Mesenchymal stem cell (in vitro differentiated cells and primary cell): Measurements from ENCODE around the gene AFF2.

Source experiments
- DNase-seq: peaks from one replicate; pipeline ENCODE4 v3.0.0-alpha.2; 2013
- H2AFZ ChIP-seq: one replicate; pipeline ENCODE4 v1.6.1; 2013; ENCODE audit warnings: low read depth, mild to moderate bottlenecking, control low read depth, inconsistent platforms, low read length, moderate library complexity
- H2AK5ac ChIP-seq: 2 replicates; pipeline ENCODE4 v1.6.1; 2013; ENCODE audit warnings: low read length, moderate library complexity, mild to moderate bottlenecking, inconsistent platforms; ENCODE audit not compliant: severe bottlenecking
- H2BK120ac ChIP-seq: one replicate; pipeline ENCODE4 v1.6.1; 2013; ENCODE audit warnings: low read depth, mild to moderate bottlenecking, inconsistent platforms, low read length, moderate library complexity
- H2BK12ac ChIP-seq, 2 experiments: one replicate each; pipeline ENCODE4 v1.6.1; 2013; ENCODE audit warnings: inconsistent platforms in 2 of 2, low read length in 2 of 2, mild to moderate bottlenecking in 2 of 2, moderate library complexity in 2 of 2, control low read depth in 1 of 2
- H2BK15ac ChIP-seq: one replicate; pipeline ENCODE4 v1.6.1; 2013; ENCODE audit warnings: mild to moderate bottlenecking, low read depth, inconsistent platforms; ENCODE audit not compliant: poor library complexity, severe bottlenecking
- H2BK5ac ChIP-seq: 2 replicates; pipeline ENCODE4 v1.6.1; 2013; ENCODE audit warnings: low read depth, mild to moderate bottlenecking, low read length, control low read depth, inconsistent platforms; ENCODE audit not compliant: poor library complexity, severe bottlenecking
- H3K14ac ChIP-seq, 2 experiments: one replicate each; pipeline ENCODE4 v1.6.1; 2013; ENCODE audit warnings: inconsistent platforms in 2 of 2, low read length in 2 of 2, control low read depth in 1 of 2, mild to moderate bottlenecking in 1 of 2, moderate library complexity in 1 of 2
- H3K18ac ChIP-seq, 2 experiments: one replicate each; pipeline ENCODE4 v1.6.1; 2013; ENCODE audit warnings: inconsistent platforms in 2 of 2, low read length in 2 of 2, control low read depth in 1 of 2, low read depth in 1 of 2, mild to moderate bottlenecking in 1 of 2
- H3K23ac ChIP-seq, 2 experiments: one replicate each; pipeline ENCODE4 v1.6.1; 2013; ENCODE audit warnings: inconsistent platforms in 2 of 2, low read length in 2 of 2, mild to moderate bottlenecking in 2 of 2, moderate library complexity in 2 of 2, control low read depth in 1 of 2
- H3K27ac ChIP-seq: 2 replicates; pipeline ENCODE4 v1.5.1; 2013; ENCODE audit warnings: mild to moderate bottlenecking, moderate library complexity, low read length, control low read depth, inconsistent platforms; ENCODE audit not compliant: poor library complexity, severe bottlenecking
- H3K27me3 ChIP-seq, 2 experiments: 2 replicates each; pipeline versions ENCODE4 v1.6.1 to v1.7.0; 2013; ENCODE audit warnings: low read length in 2 of 2, mild to moderate bottlenecking in 2 of 2, moderate library complexity in 2 of 2, control low read depth in 1 of 2, inconsistent platforms in 1 of 2; ENCODE audit not compliant: control insufficient read depth in 1 of 2, insufficient read depth in 1 of 2
- H3K36me3 ChIP-seq, 2 experiments: 2 replicates each; pipeline versions ENCODE4 v1.6.1 to v1.7.0; 2013; ENCODE audit warnings: low read length in 2 of 2, control low read depth in 1 of 2, inconsistent platforms in 1 of 2, low read depth in 1 of 2, mild to moderate bottlenecking in 1 of 2; ENCODE audit not compliant: insufficient read depth in 2 of 2, control insufficient read depth in 1 of 2
- H3K4ac ChIP-seq, 2 experiments: one replicate each; pipeline ENCODE4 v1.6.1; 2013; ENCODE audit warnings: inconsistent platforms in 2 of 2, low read length in 2 of 2, mild to moderate bottlenecking in 2 of 2, moderate library complexity in 2 of 2, control low read depth in 1 of 2, low read depth in 1 of 2
- H3K4me1 ChIP-seq: 2 replicates; pipeline ENCODE4 v1.6.1; 2013; ENCODE audit warnings: low read depth, low read length, control low read depth; ENCODE audit not compliant: control insufficient read depth, insufficient read depth
- H3K4me2 ChIP-seq: 2 replicates; pipeline ENCODE4 v1.6.1; 2013; ENCODE audit warnings: low read length, mild to moderate bottlenecking, inconsistent platforms; ENCODE audit not compliant: poor library complexity, severe bottlenecking
- H3K4me3 ChIP-seq, 2 experiments: 2 replicates each; pipeline versions ENCODE4 v1.5.1 to v1.7.0; 2013; ENCODE audit warnings: low read length in 2 of 2, mild to moderate bottlenecking in 2 of 2, control low read depth in 1 of 2, low read depth in 1 of 2; ENCODE audit not compliant: insufficient read depth in 1 of 2
- H3K79me1 ChIP-seq: replicated peaks from 2 replicates; pipeline ENCODE4 v1.6.1; 2013; ENCODE audit warnings: mild to moderate bottlenecking, control low read depth, low read length, inconsistent platforms; ENCODE audit not compliant: poor library complexity, severe bottlenecking
- H3K9ac ChIP-seq: 2 replicates; pipeline ENCODE4 v1.7.0; 2013; ENCODE audit warnings: mild to moderate bottlenecking, low read length, moderate library complexity
- H3K9me3 ChIP-seq: 2 replicates; pipeline ENCODE4 v1.7.0; 2013; ENCODE audit warnings: mild to moderate bottlenecking, low read length; ENCODE audit not compliant: control insufficient read depth
- H4K8ac ChIP-seq: one replicate; pipeline ENCODE4 v1.6.1; 2013; ENCODE audit warnings: inconsistent platforms, mild to moderate bottlenecking, low read length, moderate library complexity
- H4K91ac ChIP-seq: one replicate; pipeline ENCODE4 v1.6.1; 2013; ENCODE audit warnings: mild to moderate bottlenecking, low read length, inconsistent platforms
- WGBS: methylation state at CpG from one replicate; pipeline ENCODE4 v1.1.7; 2013; ENCODE audit warnings: mixed read lengths; 5-methylcytosine and 5-hydroxymethylcytosine counted together

The AFF2 gene

DNA sequence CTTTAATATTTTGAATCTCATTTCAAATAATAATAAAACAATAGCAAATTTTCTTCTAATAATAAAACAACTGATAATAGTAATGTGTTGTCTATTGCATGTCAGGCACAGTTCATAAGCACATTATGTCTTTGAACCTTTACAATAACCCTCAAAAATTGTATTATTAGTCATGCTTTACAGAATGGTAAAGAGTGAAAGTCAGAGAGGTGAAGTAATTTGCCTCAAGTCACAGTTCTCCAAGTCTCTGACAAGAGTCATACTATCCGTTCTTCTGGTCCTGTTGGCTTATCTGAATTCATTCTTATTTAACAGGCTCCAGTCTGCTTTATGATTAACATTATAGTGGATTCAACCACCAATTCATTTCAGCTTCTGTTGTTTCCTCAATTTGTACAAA lies 313.0 kb downstream of the AFF2 start:
- H2AFZ ChIP-seq: no peak overlapping the region
- no peaks in the 10 kb centered on the region for H3K36me3 ChIP-seq
- H3K14ac ChIP-seq: no peak overlapping the region
- H3K18ac ChIP-seq: no peak overlapping the region
- H3K4me1 ChIP-seq: no peaks in the 10 kb centered on the region
- no peak overlapping the region for H2BK5ac ChIP-seq
- no peak for DNase-seq
- no peak overlapping the region for H3K4me2 ChIP-seq
- no peaks in the 10 kb centered on the region for H3K9me3 ChIP-seq
- H2BK12ac ChIP-seq: no peak overlapping the region
- no peak overlapping the region for H3K27ac ChIP-seq
- WGBS: no CpG with 5 or more reads among the region's 1 CpG
- H3K23ac ChIP-seq: no peak overlapping the region
- H4K8ac ChIP-seq: no peak overlapping the region
- no peak overlapping the region for H2BK120ac ChIP-seq
- no peaks in the 10 kb centered on the region for H3K27me3 ChIP-seq
- no peak overlapping the region for H2AK5ac ChIP-seq
- no peaks in the 10 kb centered on the region for H3K79me1 ChIP-seq
- H3K4ac ChIP-seq: no peak overlapping the region
- H4K91ac ChIP-seq: no peak overlapping the region
- no peak overlapping the region for H2BK15ac ChIP-seq
- H3K4me3 ChIP-seq: no peak overlapping the region
- no peak overlapping the region for H3K9ac ChIP-seq

DNA sequence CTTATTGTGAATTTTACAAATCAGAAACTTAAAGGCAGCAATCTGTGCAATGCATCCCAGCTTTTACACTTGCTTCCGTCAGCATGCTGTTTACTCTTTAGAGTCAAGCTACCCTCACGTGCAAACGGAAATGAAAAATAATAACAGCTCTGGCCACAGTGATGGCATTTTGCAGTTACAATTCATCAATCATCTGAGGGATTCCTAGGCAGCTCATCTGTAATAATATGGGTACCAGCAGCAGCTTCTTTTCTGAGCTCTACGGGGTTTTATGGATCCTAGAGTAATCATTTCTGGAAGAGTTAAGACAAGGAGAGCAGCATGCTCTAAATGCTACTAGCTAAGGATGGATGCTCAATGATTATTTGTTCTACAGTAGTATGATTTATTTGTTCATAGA lies 313.6 kb downstream of the AFF2 start:
- WGBS: 69% methylated on average over 4 of the region's 4 CpGs
- no peaks in the 10 kb centered on the region for H3K9me3 ChIP-seq

DNA sequence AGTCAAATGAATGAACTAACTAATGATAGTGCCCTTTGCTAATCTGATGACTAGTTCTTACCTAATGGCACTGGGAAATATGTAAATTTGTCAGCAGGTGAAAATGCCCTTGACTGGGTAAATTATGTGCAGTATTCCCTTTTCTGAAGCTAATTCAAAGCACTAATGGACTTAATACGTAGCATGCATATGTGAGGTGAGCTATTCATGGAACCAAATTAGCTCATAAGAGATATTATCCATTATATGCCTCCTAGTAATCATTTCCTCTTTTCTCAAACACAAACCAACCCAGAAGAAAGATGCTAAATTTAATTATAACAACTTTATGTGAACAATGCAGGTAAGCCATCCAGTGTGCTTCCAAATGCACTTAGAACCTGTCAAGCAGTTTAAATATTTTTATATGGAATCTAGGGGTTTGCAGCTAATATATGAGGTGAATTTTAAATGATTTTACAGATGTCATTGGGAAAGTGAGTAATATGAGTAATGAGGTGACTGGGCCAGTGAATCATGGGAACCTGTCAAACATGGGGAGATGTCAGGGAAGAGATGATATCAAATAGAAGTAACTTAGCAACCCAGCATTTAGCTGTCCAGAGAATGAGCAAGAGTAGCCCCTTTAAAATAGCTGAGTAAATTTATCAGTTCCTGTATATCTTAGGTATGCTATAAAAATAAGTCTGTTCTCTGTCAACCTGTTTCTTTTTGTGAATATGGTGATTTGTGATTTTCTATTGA lies 315.0 kb downstream of the AFF2 start:
- no peak overlapping the region for H3K4me2 ChIP-seq
- no peak overlapping the region for H2AK5ac ChIP-seq
- no peak overlapping the region for H2BK120ac ChIP-seq
- H2BK5ac ChIP-seq: no peak overlapping the region
- no peak overlapping the region for H2AFZ ChIP-seq
- no peaks in the 10 kb centered on the region for H3K4me1 ChIP-seq
- H3K4me3 ChIP-seq: no peak overlapping the region
- H3K36me3 ChIP-seq: no peaks in the 10 kb centered on the region
- WGBS: no CpG with 5 or more reads among the region's 1 CpG
- H3K27me3 ChIP-seq: no peaks in the 10 kb centered on the region
- no peak overlapping the region for H2BK15ac ChIP-seq
- no peak overlapping the region for H3K27ac ChIP-seq
- H4K91ac ChIP-seq: no peak overlapping the region
- H3K9ac ChIP-seq: no peak overlapping the region
- no peak overlapping the region for H3K18ac ChIP-seq
- no peak overlapping the region for H4K8ac ChIP-seq
- no peak overlapping the region for H3K23ac ChIP-seq
- DNase-seq: no peak
- H3K9me3 ChIP-seq: no peaks in the 10 kb centered on the region
- no peaks in the 10 kb centered on the region for H3K79me1 ChIP-seq
- H3K14ac ChIP-seq: no peak overlapping the region
- no peak overlapping the region for H2BK12ac ChIP-seq
- no peak overlapping the region for H3K4ac ChIP-seq

More for the DNA sequence above, 313.6 kb downstream of the AFF2 start:
- Histone ChIP-seq H2BK15ac (no peak overlapping the region), H3K23ac (no peak overlapping the region), H4K8ac (no peak overlapping the region), H2BK120ac (no peak overlapping the region), H3K27me3 (no peaks in the 10 kb centered on the region), H3K36me3 (no peaks in the 10 kb centered on the region), H3K4me3 (no peak overlapping the region), H2AK5ac (no peak overlapping the region), H3K79me1 (no peaks in the 10 kb centered on the region), H3K18ac (no peak overlapping the region), H3K14ac (no peak overlapping the region), H2AFZ (no peak overlapping the region), H3K4me2 (no peak overlapping the region), H3K9ac (no peak overlapping the region), H3K4me1 (no peaks in the 10 kb centered on the region), H3K4ac (no peak overlapping the region), H3K27ac (no peak overlapping the region), H2BK12ac (no peak overlapping the region), H4K91ac (no peak overlapping the region), H2BK5ac (no peak overlapping the region)
- DNase-seq: no peak

DNA sequence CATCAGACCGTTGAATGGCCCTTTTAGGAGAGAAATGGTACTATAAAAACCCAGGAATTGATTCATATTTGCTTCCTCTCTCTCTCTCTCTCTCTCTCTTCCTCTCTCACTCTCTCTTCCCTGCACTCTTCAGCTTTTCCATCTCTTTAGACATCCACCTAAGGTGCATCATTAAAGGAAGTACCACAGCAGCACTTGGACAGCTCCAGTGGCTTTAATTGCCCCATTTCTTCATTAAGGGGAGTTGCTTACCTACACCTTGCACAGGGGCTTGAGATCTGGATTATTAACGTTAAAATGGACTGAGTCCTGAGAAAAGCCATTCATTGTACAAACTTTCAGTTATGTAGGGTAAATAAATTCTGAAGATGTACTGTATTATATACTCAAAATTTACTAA lies 323.6 kb downstream of the AFF2 start:
- H2BK5ac ChIP-seq: no peak overlapping the region
- no peak overlapping the region for H2BK12ac ChIP-seq
- no peak overlapping the region for H3K4me2 ChIP-seq
- no peaks in the 10 kb centered on the region for H3K27me3 ChIP-seq
- no peak overlapping the region for H3K14ac ChIP-seq
- no peak overlapping the region for H3K18ac ChIP-seq
- H2AK5ac ChIP-seq: no peak overlapping the region
- no peaks in the 10 kb centered on the region for H3K4me1 ChIP-seq
- no peak overlapping the region for H3K27ac ChIP-seq
- no peak for DNase-seq
- no peak overlapping the region for H3K23ac ChIP-seq
- no peaks in the 10 kb centered on the region for H3K36me3 ChIP-seq
- H2AFZ ChIP-seq: no peak overlapping the region
- H4K91ac ChIP-seq: no peak overlapping the region
- no peak overlapping the region for H2BK15ac ChIP-seq
- WGBS: 63% methylated on average over 1 of the region's 2 CpGs
- H3K4me3 ChIP-seq: no peak overlapping the region
- H3K4ac ChIP-seq: no peak overlapping the region
- no peaks in the 10 kb centered on the region for H3K9me3 ChIP-seq
- H4K8ac ChIP-seq: no peak overlapping the region
- no peaks in the 10 kb centered on the region for H3K79me1 ChIP-seq
- no peak overlapping the region for H2BK120ac ChIP-seq
- no peak overlapping the region for H3K9ac ChIP-seq
